Activated T-cell treated with anti-CD3 and anti-CD28 coated beads, Interleukin-2, amount 50 U/mL, for 48 hours (primary cell): ENCODE measurements around the gene EYS.

ENCODE experiments used
- DNase-seq, 2 experiments: peaks; one replicate each; pipeline ENCODE4 v3.0.0-alpha.2; 2020

Gene EYS

DNA sequence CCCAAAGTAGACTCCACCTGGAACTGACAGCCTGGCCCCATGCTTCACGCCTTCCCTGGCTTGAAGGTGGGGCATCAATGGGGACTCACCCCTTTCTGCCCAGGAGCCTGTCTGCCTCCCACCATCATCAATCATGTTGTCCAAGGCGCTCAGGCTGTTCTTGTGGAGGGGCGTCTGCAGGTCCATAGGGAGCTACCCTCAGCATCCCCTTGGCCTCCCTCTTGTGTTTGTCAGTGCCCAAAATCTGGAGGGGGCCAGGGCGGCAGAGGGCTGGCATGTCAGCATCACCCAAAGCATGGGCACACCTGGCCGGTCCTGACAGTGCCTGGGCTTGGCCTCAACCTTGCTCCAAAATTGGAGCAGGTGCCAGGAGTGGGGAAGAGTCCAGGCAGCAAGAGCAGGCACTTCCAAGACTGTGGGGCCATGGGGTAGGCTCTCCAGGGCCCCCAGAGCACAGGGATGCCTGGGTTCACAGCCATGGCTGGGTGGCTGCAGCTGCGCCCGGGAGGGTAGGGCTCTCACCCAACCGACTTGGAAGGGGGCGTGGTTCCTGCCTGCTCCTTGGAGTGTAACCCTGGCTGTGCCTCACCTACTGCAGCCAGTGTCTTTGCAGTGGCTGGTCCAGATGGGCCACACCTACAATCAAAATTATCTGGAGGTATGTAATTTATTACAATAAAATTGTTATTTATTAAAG, 903.4 kb downstream of the EYS start:
- no peak for DNase-seq

DNA sequence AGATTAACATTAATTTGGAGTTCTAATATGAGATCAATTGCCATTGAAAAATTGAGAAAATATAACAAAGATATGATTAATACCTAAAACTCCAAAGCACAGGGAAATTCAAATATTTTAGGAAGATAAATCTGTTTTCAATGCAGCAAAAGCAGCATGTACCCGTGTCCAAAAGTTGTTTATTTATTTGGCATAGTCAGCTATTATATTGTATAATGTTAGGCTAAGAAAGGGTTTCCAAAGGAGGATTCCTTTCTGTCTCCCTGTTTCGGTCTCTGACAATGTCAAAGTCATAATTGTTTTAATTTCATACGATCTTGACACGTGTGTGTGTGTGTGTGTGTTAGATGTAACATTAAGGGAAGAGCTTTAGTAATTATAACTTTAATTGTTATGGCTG, 914.5 kb downstream of the EYS start:
- DNase-seq = no peak

DNA sequence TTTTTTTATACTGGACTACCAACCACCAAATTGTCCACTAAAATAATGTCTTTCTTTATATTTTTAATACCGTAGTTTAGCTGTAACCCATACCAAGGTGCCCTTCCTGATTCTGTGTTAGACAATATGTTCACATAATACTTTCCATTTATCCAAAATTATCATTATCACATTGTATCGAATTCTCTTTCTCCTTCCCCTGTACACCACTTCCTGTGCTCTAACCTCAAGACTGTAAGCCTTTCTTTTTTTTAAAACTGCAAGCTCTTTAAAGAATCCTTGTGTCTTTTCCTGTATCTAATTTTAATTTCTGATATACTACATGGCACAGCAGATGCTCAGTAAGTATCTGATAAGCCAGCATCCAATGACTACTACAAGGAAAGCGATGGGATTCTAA, 917.5 kb downstream of the EYS start:
- DNase-seq = no peak

DNA sequence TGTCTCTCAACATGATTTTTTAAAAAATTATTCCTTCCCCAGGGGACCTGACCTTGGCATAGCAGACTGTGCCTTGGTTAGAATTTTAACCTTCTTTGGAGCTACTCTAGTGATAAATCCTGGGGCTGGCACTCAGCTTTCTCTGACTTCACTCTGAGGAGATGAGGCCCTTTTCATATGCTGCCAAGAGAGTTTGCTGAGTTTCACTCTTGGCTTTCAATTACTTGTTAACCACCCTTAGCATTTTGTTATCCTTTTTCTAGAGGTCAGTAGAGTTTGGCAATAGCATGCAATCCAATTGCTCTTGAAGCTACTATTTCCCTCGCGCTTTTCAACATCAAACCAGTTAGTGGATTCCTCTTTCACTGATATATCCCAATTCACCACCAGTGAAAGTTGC, 920.3 kb downstream of the EYS start:
- no peak for DNase-seq

DNA sequence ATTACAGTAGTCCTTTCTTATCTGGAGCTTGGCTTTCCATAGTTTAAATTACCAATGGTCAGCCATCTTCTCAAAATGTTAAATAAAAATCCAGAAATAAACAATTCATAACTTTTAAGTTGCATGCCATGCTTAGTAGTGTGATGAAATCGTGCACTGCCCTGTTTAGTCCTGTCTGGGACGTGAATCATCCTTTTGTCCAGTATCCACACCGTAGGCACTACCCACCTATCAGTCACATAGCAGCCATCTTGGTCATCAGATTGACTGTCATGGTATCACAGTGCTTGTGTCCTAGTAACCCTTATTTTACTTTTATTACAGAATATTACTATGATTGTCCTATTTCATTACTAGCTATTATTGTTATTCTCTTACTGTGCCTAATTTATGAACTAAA, 924.1 kb downstream of the EYS start:
- no peak for DNase-seq

DNA sequence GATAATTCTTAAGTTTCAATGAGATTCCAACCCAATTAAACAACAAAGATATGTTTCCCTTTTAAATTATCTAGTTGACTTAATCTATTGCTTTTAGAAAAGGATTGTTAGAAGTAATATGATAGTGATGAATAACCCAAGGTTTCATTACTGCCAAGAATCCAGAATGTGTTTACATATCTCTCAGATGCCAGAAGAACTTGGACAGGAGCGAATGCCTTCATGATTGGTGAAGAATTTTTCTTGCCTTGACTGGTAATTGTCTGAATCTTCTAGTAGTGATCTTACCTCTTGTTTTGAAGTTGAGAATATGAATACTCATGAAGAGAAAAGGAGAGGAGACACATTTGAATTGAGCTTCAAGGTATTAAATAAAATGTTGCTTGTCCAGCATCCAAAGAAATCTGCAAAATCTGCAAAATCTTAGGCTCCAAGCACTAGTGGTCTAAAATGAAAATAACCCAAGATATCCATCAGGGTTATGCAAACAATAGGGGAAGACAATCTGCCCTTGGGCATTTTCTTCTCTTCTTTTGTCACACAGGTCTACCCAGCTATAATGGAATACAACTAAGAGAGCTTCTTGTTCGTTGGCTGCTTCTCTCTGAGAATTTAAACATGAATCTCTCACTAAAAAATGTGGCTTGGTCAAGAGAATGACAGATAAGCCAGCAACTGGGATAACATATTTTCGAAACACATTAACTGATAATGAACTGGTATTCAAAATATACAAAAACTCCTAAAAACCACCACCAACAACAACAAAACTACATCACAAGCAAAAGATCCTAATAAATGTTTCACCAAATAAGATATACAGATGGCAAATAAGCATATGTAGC, 928.9 kb downstream of the EYS start:
- DNase-seq = no peak

DNA sequence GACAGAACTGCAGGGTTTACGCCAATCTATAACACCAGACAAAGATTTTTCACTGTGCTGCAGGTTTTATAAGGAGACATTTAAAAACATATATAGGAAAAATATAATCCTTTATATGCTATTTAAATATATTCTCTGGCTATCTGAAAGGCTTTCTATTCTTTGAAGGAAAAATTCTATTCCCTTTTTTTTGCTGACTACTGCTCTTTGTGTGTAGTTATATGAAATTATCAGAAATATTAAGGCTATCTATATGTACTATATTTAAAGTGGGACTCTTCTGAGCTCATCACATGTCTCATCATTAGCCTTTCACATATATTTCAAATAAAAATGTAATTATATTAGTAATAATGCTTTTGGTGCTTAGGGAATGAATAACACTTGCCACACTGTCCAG, 930.7 kb downstream of the EYS start:
- no peak for DNase-seq

DNA sequence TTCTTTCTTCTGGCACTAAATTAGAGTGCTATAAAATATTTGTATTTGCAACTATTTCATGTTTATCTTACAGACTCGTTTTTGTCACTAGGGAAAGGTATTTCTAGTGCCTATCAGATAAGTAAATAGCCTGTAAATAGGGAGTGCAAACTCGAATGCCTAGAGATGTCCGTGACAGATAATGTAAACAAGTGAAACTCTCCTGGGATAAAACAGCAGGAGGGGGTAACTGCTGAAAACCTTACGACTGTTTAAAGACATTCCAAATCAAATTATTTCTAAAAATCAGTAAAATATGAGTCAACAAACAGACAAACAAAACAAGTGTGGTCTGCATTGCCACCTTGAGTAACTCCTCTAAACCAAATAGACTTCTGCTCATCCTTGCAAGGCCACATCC, 932.1 kb downstream of the EYS start:
- DNase-seq = no peak

DNA sequence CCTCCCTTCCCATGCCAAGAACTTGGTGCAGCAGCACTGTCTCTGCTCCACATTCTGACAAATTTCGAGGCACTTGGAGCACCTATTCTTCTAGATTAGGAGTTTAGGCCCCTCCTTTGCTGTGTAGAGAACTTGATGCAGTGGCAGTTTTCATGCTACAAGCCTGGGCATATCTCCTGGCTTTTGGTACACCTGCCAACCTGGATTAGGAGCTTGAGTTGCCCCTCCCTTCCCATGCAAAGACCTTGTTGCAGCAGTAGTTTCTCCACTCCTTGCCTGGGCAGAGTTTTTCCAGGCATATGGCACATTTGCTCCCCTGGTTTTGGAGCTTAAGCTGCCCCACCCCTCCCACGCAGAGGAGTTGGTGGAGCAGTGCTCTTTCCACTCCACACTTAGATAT, 956.1 kb downstream of the EYS start:
- no peak for DNase-seq

DNA sequence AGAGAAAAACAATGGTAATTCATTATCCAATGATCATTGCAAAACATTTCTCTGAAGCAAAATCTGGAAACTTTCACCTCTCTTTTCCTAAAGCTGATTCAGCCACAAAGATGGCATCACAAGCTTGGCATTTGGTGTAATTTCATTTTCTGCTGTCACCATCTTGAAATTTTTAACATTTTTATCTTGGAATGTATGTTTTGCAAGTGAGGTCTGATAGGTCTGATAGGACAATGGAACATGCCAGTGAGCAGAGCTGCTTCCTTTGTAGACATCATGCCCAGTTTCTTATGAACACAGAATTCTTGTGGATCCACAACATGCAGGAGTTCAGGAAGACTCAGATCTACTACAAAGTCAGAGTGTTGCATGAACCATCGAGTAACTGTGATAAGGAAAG, 969.6 kb downstream of the EYS start:
- no peak for DNase-seq

DNA sequence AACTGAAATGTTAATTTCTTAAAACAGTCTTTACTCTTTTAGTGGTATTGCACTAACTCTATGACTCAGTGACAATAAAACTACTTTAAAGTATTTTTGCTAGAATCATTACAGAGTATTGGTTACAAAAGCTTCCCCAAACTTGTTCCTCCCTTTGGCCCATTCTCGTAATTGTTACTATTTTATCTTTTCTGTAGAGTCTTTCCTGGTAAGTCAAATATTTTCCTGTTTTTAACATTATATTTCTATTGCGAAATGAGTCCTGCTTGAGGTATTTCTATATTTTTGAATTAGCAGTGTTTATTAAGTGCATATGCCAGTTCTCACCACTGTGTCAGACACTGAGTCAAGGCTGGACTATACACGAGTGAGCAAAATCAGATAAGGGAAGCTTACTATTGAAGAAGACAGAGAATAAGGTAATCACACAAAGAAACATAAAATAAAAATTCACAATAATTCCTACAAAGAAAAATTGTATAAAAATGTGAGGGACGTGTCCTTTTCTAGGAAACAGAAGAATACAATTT, 970.5 kb downstream of the EYS start:
- no peak for DNase-seq

DNA sequence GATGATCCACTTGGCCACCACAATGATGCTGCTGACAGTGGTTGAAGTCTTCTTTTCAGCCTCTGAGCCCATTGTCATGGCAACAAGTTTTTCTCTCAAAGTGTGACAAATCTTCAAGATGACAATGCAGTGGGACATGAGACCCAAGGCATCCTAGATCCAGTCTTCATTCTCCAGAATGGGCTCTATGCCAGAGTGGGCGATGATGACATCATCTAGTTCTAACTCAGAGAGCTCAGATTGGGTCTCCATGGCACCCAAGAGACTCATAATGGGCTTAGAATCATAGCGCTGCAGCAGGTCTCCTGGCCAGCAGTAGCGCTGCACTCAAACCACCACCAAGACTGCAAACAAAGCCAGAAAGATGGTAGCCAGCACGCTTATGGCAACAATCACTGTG, 973.6 kb downstream of the EYS start:
- DNase-seq = no peak

DNA sequence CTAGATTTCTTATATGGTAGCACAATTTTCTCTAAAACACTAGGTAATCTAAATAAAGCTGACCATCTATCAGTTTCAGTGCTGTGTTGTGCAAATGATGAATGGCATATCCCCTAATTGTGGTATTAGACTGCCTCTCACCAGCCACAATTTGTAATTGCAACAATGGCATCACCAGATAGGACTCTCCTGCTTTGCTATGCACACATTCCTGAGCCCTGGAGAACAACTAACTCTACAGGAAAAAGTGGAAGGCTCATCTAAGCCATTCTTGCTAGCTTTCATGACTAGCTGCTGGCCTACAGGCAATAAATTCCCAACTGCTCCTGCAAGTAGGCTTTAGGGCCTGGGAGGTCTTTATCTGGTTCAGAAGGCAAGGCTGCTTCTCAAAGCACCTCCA, 974.1 kb downstream of the EYS start:
- DNase-seq = no peak

DNA sequence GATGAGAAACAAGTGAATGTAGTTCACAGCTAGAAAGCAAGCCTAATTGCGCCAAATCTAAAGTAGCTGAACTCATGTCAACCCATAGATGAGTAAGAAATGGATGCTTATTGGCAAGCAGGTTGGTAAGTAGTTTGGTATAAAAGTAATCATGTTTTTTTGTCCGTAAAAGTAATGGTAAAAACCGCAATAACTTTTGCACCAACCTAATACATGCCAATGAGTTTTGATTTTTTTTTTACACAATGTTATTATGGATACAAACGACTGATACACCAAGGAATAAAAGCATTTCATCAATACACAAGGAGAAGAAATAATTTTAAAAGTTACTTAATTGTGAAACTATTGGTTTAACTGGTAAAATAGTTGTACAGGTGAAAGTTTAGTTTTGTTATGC, 977.5 kb downstream of the EYS start:
- no peak for DNase-seq

DNA sequence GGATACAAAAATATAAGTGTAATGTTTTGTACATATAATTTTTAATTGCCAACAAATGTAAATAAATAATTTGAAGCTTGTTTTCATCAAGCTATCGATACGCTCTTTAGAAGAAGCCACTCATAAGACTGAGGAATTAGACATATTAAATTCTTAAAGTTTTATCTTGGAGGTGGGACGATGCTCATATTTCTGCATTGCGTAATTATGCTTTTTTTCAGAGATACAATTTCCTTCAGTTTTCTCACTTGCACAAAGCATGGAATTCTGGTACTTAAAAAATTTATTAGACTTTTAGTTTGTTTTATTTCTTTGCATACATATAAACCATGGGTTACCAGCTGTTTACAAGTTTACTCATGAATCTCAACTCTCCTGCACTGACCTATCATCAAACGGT, 980.0 kb downstream of the EYS start:
- DNase-seq = no peak

DNA sequence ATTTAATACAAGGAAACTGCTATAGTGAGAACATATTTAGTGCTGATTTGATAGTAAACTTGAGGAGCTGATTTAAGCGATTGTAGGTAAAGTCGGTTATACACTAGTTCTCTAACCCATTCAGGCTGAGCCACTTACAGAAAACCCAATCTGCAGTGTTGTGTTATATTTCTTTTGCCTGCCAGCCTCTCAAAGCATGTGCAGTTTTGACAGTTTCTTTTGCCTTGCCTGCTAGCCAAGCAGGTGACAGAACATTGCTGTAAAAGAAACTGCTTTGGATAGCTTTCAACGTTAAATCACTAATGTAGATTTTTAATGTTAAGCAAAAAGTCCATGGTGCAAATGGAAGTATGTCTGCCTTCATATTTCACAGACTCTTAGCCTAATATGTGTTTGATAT, 982.9 kb downstream of the EYS start:
- no peak for DNase-seq

DNA sequence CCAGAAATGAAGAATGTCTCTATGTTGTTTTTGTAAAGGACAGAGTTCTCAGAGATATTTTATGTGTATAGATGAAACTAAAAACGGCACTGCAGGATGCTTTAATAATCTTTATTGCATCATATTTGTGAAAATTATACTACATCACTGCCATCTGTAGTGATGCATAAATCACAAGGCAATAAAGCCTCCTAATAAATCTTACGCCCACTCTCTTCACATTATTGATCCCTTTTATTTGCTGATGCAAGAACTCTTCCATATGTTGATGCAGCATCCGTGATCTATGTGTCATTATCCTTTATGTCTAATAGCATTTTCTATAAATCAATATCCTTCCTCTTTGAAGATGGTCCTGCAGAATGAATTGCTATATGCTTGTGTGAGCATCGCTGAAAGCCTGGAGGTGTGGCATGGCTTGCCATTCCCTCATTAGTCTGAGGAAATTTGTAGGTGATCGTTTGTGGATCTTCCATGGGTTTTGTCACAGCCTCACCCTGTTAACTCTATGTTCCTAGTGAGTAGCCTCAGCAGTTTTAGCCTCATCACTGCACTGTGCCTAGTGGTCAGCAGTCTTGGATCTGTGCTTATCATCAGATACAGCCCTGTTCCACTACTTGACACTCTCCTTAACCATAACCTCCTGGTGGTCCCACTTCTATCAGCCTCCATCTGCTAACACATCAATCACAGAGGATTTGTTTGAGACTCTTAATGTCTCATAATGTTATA, 983.5 kb downstream of the EYS start:
- no peak for DNase-seq

DNA sequence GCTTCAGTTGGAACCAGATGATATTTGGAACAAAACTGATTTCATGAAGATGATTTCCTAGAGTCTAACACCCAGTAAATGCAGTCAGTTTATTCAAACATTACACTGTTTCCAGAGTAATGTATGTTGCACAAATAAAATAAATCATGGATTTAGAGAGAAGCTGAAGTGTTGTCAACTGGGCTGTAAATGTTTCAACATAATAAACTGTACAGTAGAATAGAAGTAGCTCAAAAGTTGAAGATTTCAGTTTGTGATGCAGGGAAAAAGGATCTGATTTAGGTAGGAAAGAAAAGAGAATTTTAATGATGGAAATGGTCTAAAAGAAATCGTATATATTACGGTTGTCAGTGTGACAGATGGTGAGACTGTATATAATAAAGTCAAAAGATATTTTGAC, 985.2 kb downstream of the EYS start:
- no peak for DNase-seq

DNA sequence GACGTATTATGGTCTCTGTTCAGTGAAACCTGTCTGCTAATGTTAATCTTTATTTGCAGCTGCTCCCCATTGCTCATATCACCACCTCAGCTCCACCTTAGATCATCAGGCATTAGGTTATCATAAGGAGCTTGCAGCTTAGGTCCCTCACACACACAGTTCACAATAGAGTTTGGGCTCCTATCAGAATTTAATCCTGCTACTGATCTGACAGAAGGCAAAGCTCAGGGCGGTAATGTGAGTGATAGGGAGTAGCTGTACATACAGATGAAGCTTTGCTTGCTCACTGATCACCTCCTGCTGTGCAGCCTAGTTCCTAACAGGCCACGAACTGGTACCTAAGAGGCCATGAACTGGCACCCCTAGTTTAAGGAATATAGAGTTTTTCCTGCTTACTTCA, 989.7 kb downstream of the EYS start:
- DNase-seq = no peak

DNA sequence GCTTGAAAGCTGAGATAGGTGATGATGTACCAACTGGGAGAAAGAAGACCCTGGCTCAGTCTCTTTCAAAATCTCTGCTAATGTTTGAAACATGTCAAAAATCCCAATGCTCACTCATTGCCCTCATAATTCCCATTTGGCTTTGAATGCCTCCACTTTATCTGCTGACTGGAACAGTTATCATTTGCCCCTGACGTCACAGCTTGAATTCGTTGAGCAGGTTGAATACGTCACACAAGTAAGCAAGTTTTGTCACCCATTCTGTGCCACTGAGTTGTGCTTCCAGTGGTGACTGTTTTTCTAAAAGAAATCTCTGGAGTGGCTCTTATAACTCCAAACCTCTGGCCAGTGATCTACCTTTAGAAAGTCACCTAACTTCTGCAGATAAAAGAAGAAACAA, 991.4 kb downstream of the EYS start:
- DNase-seq = no peak

DNA sequence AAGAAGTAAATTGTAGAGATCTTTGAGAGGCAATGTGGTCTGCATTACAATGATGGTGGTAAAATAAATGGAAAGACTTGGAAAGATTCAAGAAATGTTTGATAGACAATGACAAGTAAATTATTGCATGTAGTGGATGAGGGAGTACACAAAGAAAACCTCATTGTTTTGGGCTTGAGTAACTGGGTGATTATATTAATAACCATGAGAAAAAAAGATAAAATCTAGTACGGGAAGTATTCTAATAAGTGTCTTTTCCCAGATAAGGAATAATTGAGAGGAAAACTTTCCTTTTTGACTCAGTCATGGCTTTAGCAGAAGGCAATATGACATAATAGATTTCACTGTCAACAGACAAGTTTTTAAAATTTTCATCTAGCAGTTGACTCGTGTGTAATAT, 993.0 kb downstream of the EYS start:
- no peak for DNase-seq

DNA sequence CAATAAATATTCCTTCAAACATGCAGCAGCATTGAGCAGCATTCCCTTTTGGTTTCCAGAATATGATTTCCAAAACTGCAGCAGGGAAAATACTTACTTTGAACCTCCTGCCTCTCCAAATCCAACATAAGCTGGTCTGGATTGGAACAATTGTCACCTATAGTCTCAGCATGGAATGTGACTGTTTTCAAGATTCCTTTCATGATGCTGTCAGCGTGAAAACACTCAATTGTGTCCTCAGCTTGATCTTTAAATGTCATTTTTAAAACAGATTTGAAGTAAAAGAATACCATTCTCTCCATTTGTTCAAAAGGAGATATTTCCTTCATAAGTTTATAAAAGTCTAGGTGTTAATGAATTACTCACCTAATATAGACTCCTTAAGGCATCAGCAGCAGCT, 993.9 kb downstream of the EYS start:
- no peak for DNase-seq

DNA sequence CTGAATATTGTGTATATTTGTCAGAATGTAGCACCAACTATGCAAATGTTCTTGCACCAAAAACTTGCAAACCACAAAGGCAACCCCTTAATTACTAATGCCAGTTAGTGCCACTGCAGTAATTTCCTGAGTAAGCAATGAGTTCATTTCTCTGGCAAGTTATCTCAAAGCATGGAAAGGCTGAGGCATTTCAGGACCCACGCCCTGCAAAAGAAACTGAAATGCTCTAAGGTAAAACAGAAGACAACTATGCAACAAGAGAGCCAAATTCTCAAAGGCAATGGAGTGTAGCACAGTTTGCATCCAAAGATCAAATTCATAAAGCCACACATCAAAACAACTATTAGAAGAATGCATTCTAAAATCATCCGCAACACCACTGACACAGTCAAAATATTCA, 994.4 kb downstream of the EYS start:
- no peak for DNase-seq

DNA sequence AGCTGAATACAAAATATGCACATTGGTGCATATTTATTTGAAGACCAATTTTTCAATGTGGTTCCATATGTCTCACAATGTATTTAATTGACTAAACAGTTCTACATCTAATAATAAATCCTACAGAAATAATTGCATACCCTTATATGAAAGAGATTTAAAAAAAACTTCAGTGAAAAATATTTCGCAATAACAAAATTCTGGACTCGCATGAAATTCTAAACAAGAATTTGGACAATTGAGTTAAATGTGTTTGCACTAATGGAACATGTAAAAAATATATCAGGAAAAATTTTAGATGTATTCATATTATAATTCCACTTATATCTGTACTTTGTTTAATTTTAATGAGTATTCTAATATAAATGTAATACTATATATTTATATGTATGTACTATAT, 1003.1 kb downstream of the EYS start:
- DNase-seq = no peak
